ENCODE measurements around the gene PMFBP1. TPM values are rescaled to one million over a fixed set of nuclear protein-coding genes. Genes with fewer than 3 reads are reported as not detected.

Gene PMFBP1
- total RNA-seq, 2 donors from 2014 or later, result 2.0 to 4.4 TPM

- Histone ChIP-seq H3K36me3 (replicated peaks in 1 of 2; ENCODE audit: insufficient read depth in 1 of 2, low read depth in 2 of 2) (no peaks in the 10 kb centered on the region), H3K27me3 (no peaks in the 10 kb centered on the region), H3K9me3 (no peaks in the 10 kb centered on the region), H3K4me3 (no peak overlapping the region), H3K27ac (no peak overlapping the region), H3K4me1 (peaks cover 25% of the 10 kb centered on the region)
- intact Hi-C loops (cut with DNase I), result no loop called here
- TF ChIP-seq CTCF (IDR thresholded peaks at IDR 0.05) (no peak), POLR2A (IDR thresholded peaks at IDR 0.05) (no peak)
- no peak for ATAC-seq
- WGBS, 2 donors, result 92 to 95% methylated on average over 5 of the region's 5 CpGs
- DNase-seq, result no peak
Observed at GRCh38 chr16:72199761-72200337, 27.9 kb upstream of the PMFBP1 start.

- DNase-seq (peak in 1 of 4 donors; percentile 12), ATAC-seq (no peak)
- TF ChIP-seq POLR2A (IDR thresholded peaks at IDR 0.05), result no peak
- TF ChIP-seq CTCF (IDR thresholded peaks at IDR 0.05), result no peak
- Histone ChIP-seq H3K4me1 (peaks cover 25% of the 10 kb centered on the region), H3K27me3 (no peaks in the 10 kb centered on the region), H3K4me3 (no peak overlapping the region), H3K9me3 (no peaks in the 10 kb centered on the region), H3K36me3 (replicated peaks in 1 of 2; ENCODE audit: insufficient read depth in 1 of 2, low read depth in 2 of 2) (no peaks in the 10 kb centered on the region), H3K27ac (peak overlapping the region in 1 of 4 donors; percentile 17)
- 23 to 41% methylated on average over 7 to 10 of the region's 10 CpGs for WGBS, 2 donors
- intact Hi-C loops (cut with DNase I), result no loop called here
Observed at GRCh38 chr16:72198771-72199201, 26.8 kb upstream of the PMFBP1 start.

- DNase-seq (peak; percentile 22 to 77 (median 59)), ATAC-seq (no peak)
- no peak overlapping the region for H3K4me3 ChIP-seq
- intact Hi-C loops (cut with DNase I), result no loop called here
- TF ChIP-seq POLR2A (IDR thresholded peaks at IDR 0.05), result no peak
- no peak for TF ChIP-seq CTCF (IDR thresholded peaks at IDR 0.05)
- no peaks in the 10 kb centered on the region for H3K27me3 ChIP-seq
- H3K27ac ChIP-seq, result peak overlapping the region in 1 of 4 donors; percentile 26
- no peaks in the 10 kb centered on the region for H3K9me3 ChIP-seq
- 66 to 67% methylated on average over 11 of the region's 11 CpGs for WGBS, 2 donors
- no peaks in the 10 kb centered on the region for H3K36me3 ChIP-seq (replicated peaks in 1 of 2; ENCODE audit: insufficient read depth in 1 of 2, low read depth in 2 of 2)
- H3K4me1 ChIP-seq, result peaks cover 19% of the 10 kb centered on the region
Observed at GRCh38 chr16:72198021-72198711, 26.2 kb upstream of the PMFBP1 start.

- no peaks in the 10 kb centered on the region for H3K36me3 ChIP-seq (replicated peaks in 1 of 2; ENCODE audit: insufficient read depth in 1 of 2, low read depth in 2 of 2)
- H3K9me3 ChIP-seq, result no peaks in the 10 kb centered on the region
- ATAC-seq (no peak), DNase-seq (no peak)
- TF ChIP-seq POLR2A (IDR thresholded peaks at IDR 0.05) (no peak), CTCF (IDR thresholded peaks at IDR 0.05) (no peak)
- peaks cover 13% of the 10 kb centered on the region for H3K4me1 ChIP-seq
- no peaks in the 10 kb centered on the region for H3K27me3 ChIP-seq
- WGBS, 2 donors, result 63 to 79% methylated on average over 3 to 4 of the region's 4 CpGs
- intact Hi-C loops (cut with DNase I), result no loop called here
- H3K4me3 ChIP-seq, result no peak overlapping the region
- H3K27ac ChIP-seq, result peak overlapping the region in 2 of 4 donors; percentile 0 to 11
Observed at GRCh38 chr16:72197545-72197944, 25.6 kb upstream of the PMFBP1 start.
